Umbilical cord (tissue), 2 donors: Measurements from ENCODE around the gene ZNF692. TPM values are rescaled to one million over a fixed set of nuclear protein-coding genes. Genes with fewer than 3 reads are reported as not detected.
A peak's percentile ranks its signal among the peaks of the same experiment; 100 is the strongest.
"Not testable (repeated sequence)": the region's sequence is repeated elsewhere in the genome, so short reads cannot be mapped to it uniquely, and the experiment has no call there.

Experiments
- DNase-seq: peaks from one replicate; pipeline ENCODE4 v3.0.0-alpha.2; 2015; ENCODE audit warnings: low spot score
- total RNA-seq: library from RNA; depleted of rRNA; stranded (reverse); fragments of >200 nt; gene quantifications from one replicate; pipeline ENCODE4 v1.2.3, GENCODE V29; 2014; ENCODE audit warnings: low replicate concordance; ENCODE audit not compliant: insufficient read depth

ZNF692 gene
- total RNA-seq = 40.0 TPM

- DNase-seq = peak; percentile 98
Measured at GRCh38 chr1:248858891-248859889, at the start of gene ZNF692. Gene ZNF692, minus strand, starts transcription at chr1:248859085. Its CDS starts 776 bp downstream, at chr1:248858309.

- DNase-seq = no peak
Measured at GRCh38 chr1:248906753-248907661, 48.1 kb upstream of the ZNF692 start.

DNA sequence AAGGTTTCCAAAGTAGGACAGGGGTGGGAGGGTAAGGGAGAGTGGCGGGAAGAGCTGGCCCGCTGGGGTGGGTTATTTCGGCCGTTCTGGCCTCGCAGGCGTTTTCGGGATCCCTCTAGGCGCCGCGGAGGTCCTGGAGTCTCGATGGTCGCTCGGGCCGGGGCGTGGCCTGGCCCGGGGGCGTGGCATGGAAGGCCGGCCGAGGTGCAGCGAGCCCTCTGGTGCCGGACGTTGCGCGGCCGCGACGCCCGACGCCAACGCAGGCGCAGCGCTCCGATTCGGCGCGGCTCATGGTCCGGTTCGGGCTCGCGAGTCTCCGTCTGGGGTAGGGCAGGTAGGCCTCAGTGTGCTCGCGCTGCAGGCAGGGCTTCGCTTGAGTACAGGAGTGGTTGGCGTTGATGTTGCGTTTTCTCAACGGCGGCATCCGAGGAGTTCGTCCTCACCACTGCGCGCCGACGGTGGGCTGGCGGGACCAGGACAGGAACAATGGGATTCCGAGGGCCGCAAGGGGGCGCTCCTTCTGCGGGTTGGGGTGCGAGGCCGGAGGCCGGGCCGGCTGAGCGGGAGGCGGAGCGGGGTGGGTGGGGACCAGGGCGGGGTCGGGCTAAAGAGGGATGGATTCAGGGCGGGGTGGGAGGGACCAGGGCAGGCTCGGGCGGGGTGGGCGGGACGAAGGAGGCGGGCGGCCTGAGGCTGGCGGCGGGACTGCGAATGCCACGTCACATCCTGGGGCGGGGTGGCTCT, 47.3 kb upstream of the ZNF692 start, which contains the start of gene PGBD2:
Gene PGBD2, plus strand, starts transcription at position 227 of the 744 bp plus-strand sequence. CDS start 7,628 bp downstream, outside the sequence.
- peak; percentile 94 for DNase-seq

GRCh38 chr1:248905662-248906008, 46.8 kb upstream of the ZNF692 start:
- DNase-seq = no peak

DNA sequence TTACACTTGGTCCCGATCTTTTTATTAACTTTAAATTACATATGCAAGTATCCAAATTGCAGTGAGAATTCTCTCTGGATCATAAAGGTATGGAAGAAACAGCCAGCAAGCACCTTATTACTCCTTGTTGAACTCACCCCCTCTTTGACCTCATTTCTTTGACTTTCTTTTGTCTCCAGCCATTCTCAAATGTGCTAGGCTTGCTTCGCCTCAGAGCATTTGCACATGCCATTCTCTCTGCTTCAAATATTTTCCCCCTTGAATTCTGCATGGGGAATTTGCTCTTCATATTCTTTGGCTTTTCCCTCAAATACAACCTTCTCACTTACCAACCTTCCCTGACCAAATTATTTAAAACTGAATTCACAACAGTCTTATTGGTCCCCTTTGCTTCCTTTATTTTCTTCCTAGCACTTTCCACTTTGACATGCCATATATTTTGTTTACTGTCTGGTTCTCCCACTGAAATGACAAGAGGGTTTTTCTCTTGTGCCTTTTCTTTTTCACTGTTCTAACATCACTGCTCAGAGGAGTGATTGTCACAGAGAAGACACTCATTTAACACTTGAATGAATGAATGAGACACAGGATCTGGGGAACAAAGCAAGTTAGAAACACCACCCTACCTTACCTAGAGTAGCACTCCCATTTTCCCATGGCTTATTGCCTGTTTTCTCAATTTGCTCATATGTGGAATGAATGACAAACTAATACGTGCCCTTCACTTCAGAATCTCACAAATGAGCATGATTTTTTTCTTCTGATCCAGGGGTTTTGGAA, 45.7 kb upstream of the ZNF692 start:
- no peak for DNase-seq

DNA sequence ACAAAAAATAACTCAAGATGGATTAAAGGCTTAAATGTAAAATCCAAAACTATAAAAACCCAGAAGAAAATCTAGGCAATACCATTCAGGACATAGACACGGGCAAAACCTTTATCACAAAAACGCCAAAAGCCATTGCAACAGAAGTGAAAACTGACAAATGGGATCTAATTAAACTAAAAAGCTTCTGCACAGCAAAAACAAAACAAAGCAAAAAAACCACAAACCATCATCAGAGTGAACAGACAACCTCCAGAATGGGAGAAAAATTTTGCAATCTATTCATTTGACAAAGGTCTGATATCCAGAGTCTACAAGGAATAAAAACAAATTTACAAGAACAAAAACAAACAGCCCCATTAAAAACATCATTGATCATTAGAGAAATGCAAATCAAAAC, 42.7 kb upstream of the ZNF692 start:
- DNase-seq = no peak

- no peak for DNase-seq
Measured at GRCh38 chr1:248900637-248901036, 41.8 kb upstream of the ZNF692 start.

GRCh38 chr1:248897412-248898337, 38.8 kb upstream of the ZNF692 start:
- DNase-seq = no peak

DNA sequence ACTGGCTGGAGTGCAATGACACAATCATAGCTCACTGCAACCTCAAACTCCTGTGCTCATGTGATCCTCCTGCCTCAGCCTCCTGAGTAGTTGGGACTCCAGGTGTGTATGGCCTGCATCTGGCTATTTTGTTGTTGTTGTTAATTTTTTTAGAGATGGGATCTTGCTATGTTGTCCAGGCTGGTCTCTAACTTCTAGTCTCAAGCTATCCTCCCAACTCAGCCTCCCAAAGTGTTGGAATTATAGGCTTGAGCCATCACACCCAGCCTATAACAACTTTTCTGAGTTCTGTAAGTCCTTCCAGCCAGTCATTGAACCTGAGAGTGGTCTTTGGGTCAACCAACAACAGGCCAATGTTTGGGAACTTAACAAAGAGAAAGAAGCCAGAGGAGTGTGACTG, 36.0 kb upstream of the ZNF692 start:
- DNase-seq = no peak

- DNase-seq = no peak
Measured at GRCh38 chr1:248892590-248892989, 33.7 kb upstream of the ZNF692 start.

GRCh38 chr1:248891758-248892157, 32.9 kb upstream of the ZNF692 start:
- DNase-seq = no peak

GRCh38 chr1:248890549-248891498, 31.9 kb upstream of the ZNF692 start:
- DNase-seq = no peak

GRCh38 chr1:248889914-248890243, 31.0 kb upstream of the ZNF692 start:
- not testable (repeated sequence) for DNase-seq

DNA sequence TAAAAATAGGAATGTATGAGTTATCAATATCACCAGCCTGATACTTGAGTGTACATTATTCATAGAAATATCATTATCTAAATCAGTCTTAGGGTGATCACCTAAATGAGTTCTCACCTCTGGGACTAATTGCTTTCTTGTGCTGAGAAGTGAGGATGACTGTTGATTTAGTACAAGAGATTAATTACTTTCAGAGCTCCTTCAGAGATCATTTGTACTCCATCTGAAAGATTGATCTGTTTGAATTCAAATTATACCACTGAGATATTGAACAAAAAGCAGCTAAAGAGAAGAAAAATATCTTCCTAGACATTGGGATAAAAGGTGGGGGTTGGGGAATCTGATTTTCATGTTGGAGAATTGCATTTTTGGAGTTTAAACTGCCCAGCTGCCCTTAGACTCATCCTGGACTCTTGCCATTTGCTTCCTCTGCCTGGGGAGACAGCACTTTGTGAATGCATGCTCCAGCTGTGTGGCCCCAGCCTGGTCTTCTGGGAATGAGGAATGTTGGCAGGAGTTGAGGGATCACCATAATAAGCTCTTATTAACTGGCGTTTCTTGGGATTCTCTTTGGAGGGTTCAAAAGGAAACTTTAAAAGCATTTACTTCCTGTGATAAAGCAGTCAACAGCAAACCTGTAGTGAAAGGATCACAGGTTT, 27.5 kb upstream of the ZNF692 start:
- peak; percentile 79 for DNase-seq

DNA sequence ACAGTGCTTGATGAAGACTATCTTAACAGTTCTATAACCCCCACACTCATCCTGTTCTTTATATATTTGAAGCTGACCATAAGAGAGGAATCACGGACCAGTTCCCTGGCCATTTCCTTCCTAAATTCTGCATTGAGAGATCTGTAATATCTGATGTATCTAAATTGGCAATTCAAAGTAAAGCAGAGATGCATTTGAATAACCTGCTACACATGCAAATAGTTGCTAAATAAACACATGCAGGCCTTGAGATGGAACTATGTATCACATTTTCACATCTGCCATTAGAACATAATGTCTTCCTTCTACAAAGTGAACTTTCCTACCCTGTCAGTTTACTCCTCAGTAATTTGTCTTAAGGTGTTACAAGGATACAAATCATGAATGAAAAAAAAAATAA, 26.8 kb upstream of the ZNF692 start:
- DNase-seq = no peak

- DNase-seq = no peak
Measured at GRCh38 chr1:248884632-248885295, 25.9 kb upstream of the ZNF692 start.

- DNase-seq = not testable (repeated sequence)
Measured at GRCh38 chr1:248882427-248882826, 23.5 kb upstream of the ZNF692 start.
